IPS DF 4.7 (cell line): ENCODE results near the gene EME2.

Source experiments
- DNase-seq: peaks from one replicate; pipeline ENCODE4 v3.0.0-alpha.2; 2013; ENCODE audit warnings: low spot score; ENCODE audit errors: extremely low read depth

EME2 gene

DNA sequence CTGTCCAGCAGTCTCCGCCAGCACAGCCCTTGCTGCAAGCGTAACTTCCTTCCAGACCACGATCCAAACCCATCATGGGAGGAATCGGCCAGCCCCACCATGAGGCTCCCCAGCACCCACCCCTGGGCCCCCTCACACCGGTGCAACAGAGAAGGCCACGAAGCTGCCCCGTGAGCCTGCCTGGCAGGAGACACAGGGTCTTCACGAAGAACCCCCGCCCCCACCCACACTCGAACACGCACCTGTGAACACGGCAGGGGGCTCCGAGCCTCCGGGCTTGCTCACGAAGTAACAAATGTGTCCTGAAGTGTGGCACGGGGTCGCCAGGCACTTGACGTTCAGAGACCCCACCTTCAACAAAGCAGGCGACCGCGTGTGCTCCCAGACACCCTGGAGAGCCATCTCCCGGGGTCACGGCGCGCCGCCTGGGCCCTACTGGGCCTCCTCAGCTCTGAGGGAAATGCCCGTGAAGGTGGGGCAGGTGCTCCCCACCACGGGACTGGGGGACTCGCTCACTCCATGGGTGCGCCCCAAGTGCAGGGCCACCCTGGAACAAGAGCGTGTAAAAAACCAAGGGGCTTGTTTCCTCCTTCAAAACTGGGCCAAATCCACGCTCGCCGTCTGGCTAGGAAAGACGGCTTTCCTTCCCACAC is 46.4 kb downstream of the EME2 start:
- no peak for DNase-seq

DNA sequence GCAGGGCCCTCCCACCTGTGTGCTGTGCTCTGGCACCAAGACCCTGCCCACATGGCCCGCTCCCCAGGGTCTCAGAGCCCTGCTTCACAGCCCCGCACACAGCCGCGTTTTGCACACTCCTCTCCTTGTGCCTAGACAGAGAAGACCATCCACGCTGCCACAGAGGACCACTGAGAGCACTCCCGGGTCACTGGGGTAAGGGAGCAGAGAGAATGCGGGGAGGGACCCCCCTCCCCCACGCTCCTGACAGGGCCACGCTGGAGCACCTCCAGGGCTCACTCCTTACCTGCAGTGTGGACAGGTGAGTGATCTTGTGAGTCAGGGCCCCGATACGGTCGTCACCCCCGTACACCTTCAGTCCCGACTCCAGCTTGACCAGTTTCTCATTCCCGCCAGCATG is 47.0 kb downstream of the EME2 start:
- no peak for DNase-seq

DNA sequence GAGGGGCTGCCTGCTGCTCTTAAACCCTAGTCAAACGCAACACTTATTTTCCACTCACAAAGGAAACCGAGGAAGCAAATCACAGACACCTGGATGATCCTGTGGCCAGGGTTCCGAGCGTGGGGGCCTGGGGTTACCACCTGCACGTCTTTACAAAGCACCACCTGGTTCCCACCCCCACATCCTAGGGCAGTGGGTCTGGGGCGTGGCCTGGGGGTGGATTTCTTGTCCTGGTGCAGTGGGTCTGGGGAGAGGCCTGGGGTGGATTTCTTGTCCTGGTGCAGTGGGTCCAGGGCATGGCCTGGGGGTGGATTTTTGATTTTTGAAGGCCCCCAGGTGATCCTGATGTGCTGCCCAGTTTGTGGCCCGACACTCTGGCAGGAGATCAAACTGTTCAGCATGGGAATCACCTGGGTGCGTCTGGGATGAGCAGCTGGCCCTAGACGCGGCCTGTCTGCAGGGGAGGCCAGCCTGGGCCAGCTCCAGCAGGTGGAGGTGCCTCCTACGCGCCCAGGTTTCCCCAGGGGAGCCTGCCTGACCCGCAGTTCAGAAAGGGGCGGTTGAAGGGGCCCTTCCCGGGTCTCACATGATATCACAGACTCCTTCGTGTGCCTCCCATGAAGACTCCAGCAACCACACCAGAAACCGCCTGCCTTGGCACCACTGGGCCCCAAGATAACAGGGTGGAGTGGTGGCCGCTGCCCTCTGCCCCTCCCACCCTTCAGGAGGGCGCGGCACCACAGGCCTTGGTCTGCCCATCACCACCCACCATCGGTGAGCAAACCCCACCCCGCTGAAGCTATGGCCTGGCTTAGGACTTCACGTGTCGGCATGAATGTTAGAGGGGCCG is 47.7 kb downstream of the EME2 start:
- DNase-seq = no peak

DNA sequence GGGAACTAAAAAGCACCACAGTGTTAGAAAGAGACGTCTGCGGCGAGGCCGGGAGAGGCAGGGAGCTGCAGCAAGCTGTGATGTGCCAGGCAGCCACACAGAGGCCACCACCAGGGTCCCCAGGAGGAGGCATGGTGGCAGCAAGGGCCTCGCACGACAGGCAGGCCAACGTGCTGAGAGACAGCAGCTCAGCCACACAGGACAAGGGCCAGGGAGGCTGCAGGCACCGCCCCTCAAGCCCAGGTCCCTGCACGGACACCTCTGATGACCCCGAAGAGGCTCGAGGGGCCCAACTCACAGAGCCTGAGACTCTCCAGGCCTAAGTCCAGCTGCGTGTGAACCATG is 48.3 kb downstream of the EME2 start:
- no peak for DNase-seq

DNA sequence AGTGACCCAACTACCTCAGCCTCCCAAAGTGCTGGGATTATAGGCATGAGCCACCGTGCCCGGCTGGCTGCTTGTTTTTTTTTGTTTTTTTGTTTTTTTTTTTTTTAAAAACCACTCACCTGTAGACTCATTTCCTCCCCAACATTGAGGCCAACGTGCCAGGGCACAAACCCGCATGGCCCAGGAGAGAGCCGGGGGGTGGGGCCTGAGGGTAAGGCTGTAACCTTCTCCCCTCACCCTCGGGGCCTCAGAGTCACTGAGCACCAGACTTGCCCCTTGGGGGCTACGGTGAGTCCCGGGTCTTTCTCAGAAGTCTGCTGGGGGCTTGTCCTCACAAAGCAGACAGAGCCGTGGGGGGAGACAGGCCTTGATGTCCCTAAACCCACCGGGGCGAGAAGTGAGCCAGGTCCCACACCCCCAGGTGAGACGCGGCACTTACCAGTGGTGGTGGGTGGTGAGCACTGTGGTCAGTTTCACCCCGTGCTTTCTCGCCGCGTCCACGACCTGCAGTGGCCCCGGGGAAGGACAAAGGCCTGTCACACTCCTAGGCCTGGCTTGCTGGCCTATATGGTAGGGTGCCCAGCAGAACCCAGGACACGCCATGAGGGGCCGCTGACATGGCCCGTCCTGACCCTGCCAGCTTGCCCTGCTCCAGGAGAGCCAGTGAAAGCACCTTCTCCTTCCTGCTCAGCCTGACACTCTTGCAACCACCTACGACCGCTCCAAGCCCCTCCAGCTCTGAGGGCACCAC is 49.4 kb downstream of the EME2 start:
- no peak for DNase-seq

DNA sequence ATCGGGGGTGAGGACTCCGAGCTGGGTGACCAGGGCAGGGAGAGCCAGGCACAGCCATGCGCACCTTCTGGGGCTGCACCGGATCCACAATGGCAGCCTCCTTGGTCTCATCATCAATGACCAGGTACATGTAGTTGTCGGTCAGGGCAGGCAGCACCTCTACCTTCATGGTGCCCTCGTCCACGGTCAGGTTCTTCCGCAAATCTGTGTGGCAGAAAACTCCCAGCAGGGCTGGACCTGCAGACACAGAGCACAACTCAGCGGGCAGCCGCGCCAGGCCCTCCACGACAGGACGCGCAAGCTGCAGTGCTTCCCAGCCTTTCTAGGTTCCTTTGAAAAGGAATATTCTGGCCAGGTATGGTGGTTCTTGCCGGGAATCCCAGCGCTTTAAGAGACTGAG is 50.2 kb downstream of the EME2 start:
- DNase-seq = no peak

DNA sequence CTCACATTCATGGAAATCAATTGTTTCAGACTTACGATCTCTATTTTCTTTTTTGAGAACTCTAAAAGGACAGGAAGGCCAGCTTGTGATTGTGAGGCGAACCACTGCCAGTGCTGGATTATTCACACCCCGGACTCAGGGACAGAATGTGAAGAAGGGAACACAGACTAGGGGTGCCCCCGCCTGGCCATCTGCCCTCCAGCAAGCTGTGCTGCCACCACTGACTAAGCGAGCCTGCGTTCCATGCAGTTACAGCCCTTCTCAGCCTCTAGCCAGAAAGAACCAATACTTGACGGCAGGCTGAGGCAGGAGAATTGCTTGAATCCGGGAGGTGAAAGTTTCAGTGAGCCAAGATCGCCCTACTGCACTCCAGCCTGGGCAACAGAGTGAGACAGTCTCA is 51.2 kb downstream of the EME2 start:
- no peak for DNase-seq

DNA sequence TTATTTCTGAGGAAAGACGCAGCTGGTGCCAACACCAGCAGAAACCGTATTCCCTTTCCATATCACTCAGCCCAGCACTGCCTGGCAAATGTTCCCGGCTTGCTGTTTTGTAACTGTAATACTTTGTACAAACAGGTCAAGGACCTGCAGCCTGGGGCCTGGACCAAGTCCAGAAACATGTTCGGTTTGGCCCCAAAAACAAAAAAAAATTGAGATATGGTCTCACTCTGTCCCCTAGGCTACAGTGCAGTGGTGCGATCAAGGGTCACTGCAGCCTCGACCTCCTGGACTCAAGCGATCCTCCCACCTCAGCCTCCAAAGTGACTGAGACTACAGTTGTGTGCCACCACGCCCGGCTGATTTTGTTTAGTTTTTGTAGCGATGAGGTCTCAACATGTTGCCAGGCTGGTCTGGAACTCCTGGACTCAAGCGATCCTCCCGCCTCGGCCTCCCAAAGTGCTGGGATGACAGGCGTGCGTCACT is 52.8 kb downstream of the EME2 start:
- DNase-seq = no peak
